ENCODE measurements around the gene PFKP.

- TF ChIP-seq CTCF (IDR thresholded peaks at IDR 0.05), result no peak
- TF ChIP-seq POLR2A (IDR thresholded peaks at IDR 0.05), result no peak
Measured at GRCh38 chr10:3068201-3068967, 1.0 kb downstream of the PFKP start.

Measured in lower leg skin (tissue), 3 donors.